Karpas-422 (cell line): ENCODE measurements around the gene UTS2R. TPM values are rescaled to one million over a fixed set of nuclear protein-coding genes. Genes with fewer than 3 reads are reported as not detected.

Experiments used
- DNase-seq: peaks from one replicate; pipeline ENCODE4 v3.0.0-alpha.2; 2015
- H2AFZ ChIP-seq: fragments of 200-600 bp; sonication (generic); 2 replicates; pipeline ENCODE4 v1.6.1; 2014; ENCODE audit warnings: antibody characterized with exemption, low read length, mixed read lengths
- H3K27ac ChIP-seq: fragments of 200-600 bp; sonication (generic); 2 replicates; pipeline ENCODE4 v1.5.1; 2014; ENCODE audit warnings: mild to moderate bottlenecking, low read length, moderate library complexity
- H3K27me3 ChIP-seq: fragments of 200-600 bp; sonication (generic); 2 replicates; pipeline ENCODE4 v1.6.1; 2014; ENCODE audit warnings: low read length, mixed read lengths
- H3K36me3 ChIP-seq: fragments of 200-600 bp; sonication (generic); 2 replicates; pipeline ENCODE4 v1.6.1; 2014; ENCODE audit warnings: low read length, mixed read lengths; ENCODE audit not compliant: insufficient read depth
- H3K4me1 ChIP-seq: fragments of 200-600 bp; sonication (generic); 2 replicates; pipeline ENCODE4 v1.6.1; 2014; ENCODE audit warnings: mild to moderate bottlenecking, low read length, mixed read lengths
- H3K4me2 ChIP-seq: fragments of 200-600 bp; sonication (generic); 2 replicates; pipeline ENCODE4 v1.6.1; 2014; ENCODE audit warnings: low read length, low read depth, mild to moderate bottlenecking; ENCODE audit not compliant: poor library complexity, severe bottlenecking
- H3K4me3 ChIP-seq: fragments of 200-600 bp; sonication (generic); 2 replicates; pipeline ENCODE4 v1.5.1; 2014; ENCODE audit warnings: mild to moderate bottlenecking, antibody characterized with exemption, low read length, mixed read lengths
- H3K79me2 ChIP-seq: fragments of 200-600 bp; sonication (generic); 2 replicates; pipeline ENCODE4 v1.6.1; 2014; ENCODE audit warnings: mild to moderate bottlenecking, low read length, mixed read lengths
- H3K9ac ChIP-seq: fragments of 200-600 bp; sonication (generic); 2 replicates; pipeline ENCODE4 v1.6.0; 2014; ENCODE audit warnings: low read length
- H3K9me2 ChIP-seq: fragments of 200-600 bp; sonication (generic), shearing (Covaris generic); replicated peaks from 2 replicates; pipeline ENCODE4 v1.6.0; 2014; ENCODE audit warnings: mild to moderate bottlenecking, low read length, moderate library complexity; ENCODE audit not compliant: insufficient read depth
- H3K9me3 ChIP-seq: fragments of 300-700, 200-600 bp; sonication (generic); 2 replicates; pipeline ENCODE4 v1.6.1; 2014; ENCODE audit warnings: low read length, mixed read lengths
- H4K20me1 ChIP-seq: fragments of 200-600 bp; sonication (generic); 2 replicates; pipeline ENCODE4 v1.6.1; 2014; ENCODE audit warnings: mild to moderate bottlenecking, antibody characterized with exemption, low read length, low read depth; ENCODE audit not compliant: insufficient read depth
- total RNA-seq: library from RNA; depleted of rRNA; stranded (reverse); fragments of >200 nt; shearing (Covaris generic); gene quantifications from 2 replicates; pipeline ENCODE4 v1.2.3, GENCODE V29; 2014; ENCODE audit warnings: low replicate concordance

UTS2R gene
- total RNA-seq, 1 experiment from 2014 or later: not detected

DNA sequence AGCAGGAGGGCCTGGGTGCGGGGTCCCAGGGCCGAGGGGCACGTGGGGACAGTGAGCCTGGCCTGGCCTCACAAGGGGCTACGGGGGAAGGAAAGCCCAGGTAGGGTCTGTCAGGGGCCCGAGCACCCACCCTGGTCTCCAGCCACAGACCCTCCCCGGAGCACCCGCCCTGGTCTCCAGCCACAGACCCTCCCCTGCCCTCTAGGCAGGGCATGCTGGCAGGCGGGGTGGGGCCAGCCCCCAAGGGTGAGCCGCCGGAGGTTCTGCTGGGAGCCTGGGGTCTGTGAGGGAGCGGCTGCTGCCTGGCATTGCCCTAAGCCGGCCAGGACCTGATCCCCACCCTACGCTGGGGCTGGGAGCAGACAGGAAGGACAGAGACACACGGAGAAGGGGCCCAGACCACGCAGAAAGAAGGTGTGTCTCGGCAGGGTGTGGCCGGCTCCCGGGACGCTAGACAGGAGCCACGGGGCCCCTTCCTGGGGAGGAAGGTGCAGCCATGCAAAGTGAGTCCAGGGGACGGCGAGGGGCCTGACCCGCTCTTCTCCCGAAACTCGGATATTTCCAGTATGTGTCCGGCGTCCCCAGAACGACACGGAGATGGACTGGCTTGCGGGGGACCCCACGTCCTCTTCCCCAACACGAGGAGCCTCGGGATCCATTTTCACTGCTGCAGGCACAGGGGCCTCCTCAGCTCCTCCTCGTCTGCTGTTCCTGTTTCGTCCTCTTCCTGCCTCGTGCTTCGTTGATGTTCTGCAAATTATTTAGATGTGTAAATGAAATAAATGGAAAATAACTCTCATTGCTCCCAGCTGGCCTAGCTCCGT is 15.5 kb downstream of the UTS2R start:
- H4K20me1 ChIP-seq: no peaks in the 10 kb centered on the region; the same call in 1 of the 2 replicates
- H2AFZ ChIP-seq: no peak overlapping the region
- H3K79me2 ChIP-seq: no peaks in the 10 kb centered on the region
- no peaks in the 10 kb centered on the region for H3K9me2 ChIP-seq
- H3K9me3 ChIP-seq: no peaks in the 10 kb centered on the region
- H3K9ac ChIP-seq: no peak overlapping the region
- H3K4me2 ChIP-seq: no peak overlapping the region
- no peak overlapping the region for H3K4me3 ChIP-seq
- H3K36me3 ChIP-seq: no peaks in the 10 kb centered on the region
- no peak for DNase-seq
- no peaks in the 10 kb centered on the region for H3K4me1 ChIP-seq
- no peaks in the 10 kb centered on the region for H3K27me3 ChIP-seq
- H3K27ac ChIP-seq: no peak overlapping the region

DNA sequence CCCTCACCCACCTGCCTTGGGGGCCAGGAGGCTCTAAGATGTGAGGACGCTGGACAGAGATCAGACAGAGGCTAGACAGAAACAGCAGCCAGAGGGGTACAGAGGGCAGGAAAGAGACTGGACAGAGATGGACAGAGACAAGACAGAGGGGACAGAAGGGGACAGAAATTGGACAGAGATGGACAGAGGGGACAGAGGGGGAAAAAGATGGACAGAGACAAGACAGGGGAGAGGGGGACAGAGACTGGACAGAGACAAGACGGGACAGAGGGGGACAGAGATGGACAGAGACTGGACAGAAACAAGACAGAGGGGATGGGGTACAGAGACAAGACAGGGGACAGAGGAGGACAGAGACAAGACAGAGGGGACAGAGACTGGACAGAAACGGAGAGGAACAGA is 16.1 kb downstream of the UTS2R start:
- no peak overlapping the region for H2AFZ ChIP-seq
- no peaks in the 10 kb centered on the region; the same call in 1 of the 2 replicates for H4K20me1 ChIP-seq
- no peak overlapping the region for H3K27ac ChIP-seq
- no peaks in the 10 kb centered on the region for H3K27me3 ChIP-seq
- no peak overlapping the region for H3K4me2 ChIP-seq
- no peak overlapping the region for H3K9ac ChIP-seq
- no peaks in the 10 kb centered on the region for H3K4me1 ChIP-seq
- no peak overlapping the region for H3K4me3 ChIP-seq
- no peak for DNase-seq
- H3K36me3 ChIP-seq: no peaks in the 10 kb centered on the region
- H3K79me2 ChIP-seq: no peaks in the 10 kb centered on the region
- no peaks in the 10 kb centered on the region for H3K9me3 ChIP-seq
- no peaks in the 10 kb centered on the region for H3K9me2 ChIP-seq

DNA sequence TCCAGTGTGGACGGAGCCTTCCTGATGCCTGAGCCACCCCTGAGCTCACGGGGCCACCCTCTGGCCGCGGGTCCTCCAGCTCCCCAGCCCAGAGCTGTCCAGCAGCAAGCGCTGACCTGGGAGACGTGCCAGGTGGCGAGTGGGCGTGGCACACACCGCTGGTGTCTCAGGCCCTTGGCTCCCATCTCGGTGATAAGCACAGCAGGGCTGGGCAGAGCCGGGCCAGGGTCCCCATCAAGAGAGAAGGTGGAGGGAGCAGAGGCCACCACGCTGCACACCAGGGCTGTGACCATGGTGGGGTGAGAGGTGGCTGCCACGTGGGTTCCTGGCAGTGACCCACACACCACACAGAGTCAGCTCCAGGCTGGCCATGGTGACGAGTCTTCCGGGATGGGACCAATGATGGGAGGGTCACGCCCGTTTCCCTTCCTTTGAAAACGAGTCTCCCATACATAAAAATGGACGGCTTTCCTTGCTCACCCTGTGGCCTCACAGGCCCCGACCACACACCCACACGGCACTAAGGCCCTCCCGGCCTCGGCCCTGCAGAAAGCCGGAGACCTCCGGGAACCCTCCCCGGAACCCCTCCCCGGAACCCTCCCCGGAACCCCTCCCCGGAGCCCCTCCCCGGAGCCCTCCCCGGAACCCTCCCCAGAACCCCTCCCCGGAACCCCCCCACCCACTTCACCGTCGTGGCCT is 16.8 kb downstream of the UTS2R start:
- Histone ChIP-seq H3K4me2 (no peak overlapping the region), H3K9ac (no peak overlapping the region), H4K20me1 (no peaks in the 10 kb centered on the region; the same call in 1 of the 2 replicates), H3K27me3 (no peaks in the 10 kb centered on the region), H2AFZ (no peak overlapping the region), H3K36me3 (no peaks in the 10 kb centered on the region), H3K9me2 (no peaks in the 10 kb centered on the region), H3K9me3 (no peaks in the 10 kb centered on the region), H3K79me2 (no peaks in the 10 kb centered on the region), H3K27ac (no peak overlapping the region), H3K4me3 (no peak overlapping the region), H3K4me1 (no peaks in the 10 kb centered on the region)
- no peak for DNase-seq

DNA sequence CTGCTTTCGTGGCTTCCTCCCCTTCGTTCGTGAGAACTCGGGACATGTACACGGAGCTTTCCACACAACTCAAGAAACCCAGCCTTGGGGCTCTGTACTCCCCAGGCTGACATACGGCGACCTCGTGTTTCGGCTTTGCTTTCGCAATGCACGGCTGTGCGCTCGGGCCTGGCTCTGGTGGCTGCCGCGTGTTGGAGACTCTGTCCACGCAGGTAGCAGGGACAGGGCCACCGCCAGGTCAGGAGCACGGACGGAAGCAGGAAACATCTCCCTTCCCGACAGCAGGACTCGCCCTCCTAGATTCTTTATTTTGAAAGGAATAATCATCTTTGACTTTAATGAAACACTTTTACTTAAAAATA is 17.3 kb downstream of the UTS2R start:
- Histone ChIP-seq H3K4me3 (no peak overlapping the region), H3K36me3 (no peaks in the 10 kb centered on the region), H3K4me2 (no peak overlapping the region), H3K9me2 (no peaks in the 10 kb centered on the region), H3K27ac (no peak overlapping the region), H3K27me3 (no peaks in the 10 kb centered on the region), H2AFZ (no peak overlapping the region), H3K9ac (no peak overlapping the region), H3K9me3 (no peaks in the 10 kb centered on the region), H3K4me1 (no peaks in the 10 kb centered on the region), H4K20me1 (no peaks in the 10 kb centered on the region; the same call in 1 of the 2 replicates), H3K79me2 (no peaks in the 10 kb centered on the region)
- no peak for DNase-seq

DNA sequence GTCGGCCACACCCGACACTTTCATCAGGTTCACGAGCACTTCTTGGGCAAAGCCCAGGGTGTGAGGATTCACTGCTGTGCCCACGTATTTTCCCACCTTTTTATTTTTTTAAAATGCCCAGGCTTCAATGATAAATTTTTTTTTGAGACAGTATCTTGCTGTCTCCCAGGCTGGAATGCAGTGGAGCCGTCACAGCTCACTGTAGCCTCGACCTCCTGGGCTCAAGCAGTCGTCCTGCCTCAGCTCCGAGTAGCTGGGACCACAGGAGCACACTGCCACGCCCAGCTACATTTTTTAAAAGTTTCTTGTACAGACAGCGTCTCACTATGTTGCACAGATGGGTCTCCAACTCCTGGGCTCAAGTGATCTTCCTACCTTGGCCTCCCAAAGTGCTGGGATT is 17.8 kb downstream of the UTS2R start:
- no peaks in the 10 kb centered on the region for H3K9me2 ChIP-seq
- no peaks in the 10 kb centered on the region for H3K27me3 ChIP-seq
- H3K36me3 ChIP-seq: no peaks in the 10 kb centered on the region
- H3K4me2 ChIP-seq: no peak overlapping the region
- no peaks in the 10 kb centered on the region for H3K4me1 ChIP-seq
- no peaks in the 10 kb centered on the region; the same call in 1 of the 2 replicates for H4K20me1 ChIP-seq
- no peak overlapping the region for H3K27ac ChIP-seq
- no peaks in the 10 kb centered on the region for H3K79me2 ChIP-seq
- DNase-seq: no peak
- H3K9me3 ChIP-seq: no peaks in the 10 kb centered on the region
- no peak overlapping the region for H3K4me3 ChIP-seq
- no peak overlapping the region for H2AFZ ChIP-seq
- no peak overlapping the region for H3K9ac ChIP-seq

DNA sequence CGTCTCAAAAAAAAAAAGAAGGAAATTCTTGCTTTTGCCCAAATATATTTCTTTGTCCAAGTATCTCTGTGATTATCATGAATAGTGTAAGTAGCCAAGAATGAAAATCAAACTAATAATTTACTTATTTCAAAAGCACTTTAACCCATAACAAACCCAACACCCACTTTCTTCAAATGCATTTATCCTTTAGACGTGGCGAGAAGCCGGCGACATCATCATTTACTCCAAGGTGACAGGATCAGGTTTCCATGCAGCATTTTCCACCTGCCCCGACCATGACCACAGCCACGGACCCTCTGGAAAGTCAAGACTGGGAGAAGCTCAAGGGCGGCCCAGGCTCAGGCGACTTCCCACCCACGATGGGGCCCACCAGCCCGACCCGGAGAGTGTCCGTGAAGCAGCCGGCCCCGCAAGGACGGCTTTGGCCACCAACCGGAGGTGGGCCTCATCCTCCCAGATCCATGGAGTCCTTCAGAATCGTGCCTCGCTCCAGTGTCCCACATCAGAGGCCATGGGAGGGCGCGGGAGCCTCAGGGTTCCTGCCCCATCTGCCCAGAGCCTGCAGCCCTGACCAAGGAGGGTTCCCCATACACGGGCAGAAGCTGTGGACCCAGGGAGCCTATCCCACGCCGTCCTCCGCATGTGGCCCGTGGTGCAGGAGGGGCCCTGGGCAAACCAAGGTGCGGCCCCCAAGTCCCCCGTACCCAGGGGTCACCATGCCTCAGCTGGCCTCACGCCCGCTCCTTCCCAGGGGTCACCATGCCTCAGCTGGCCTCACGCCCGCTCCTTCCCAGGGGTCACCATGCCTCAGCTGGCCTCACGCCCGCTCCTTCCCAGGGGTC is 18.7 kb downstream of the UTS2R start:
- H2AFZ ChIP-seq: no peak overlapping the region
- H3K4me2 ChIP-seq: no peak overlapping the region
- no peak overlapping the region for H3K4me3 ChIP-seq
- no peaks in the 10 kb centered on the region for H3K36me3 ChIP-seq
- no peaks in the 10 kb centered on the region for H3K9me2 ChIP-seq
- no peaks in the 10 kb centered on the region for H3K79me2 ChIP-seq
- no peaks in the 10 kb centered on the region for H3K9me3 ChIP-seq
- no peak for DNase-seq
- H3K4me1 ChIP-seq: no peaks in the 10 kb centered on the region
- no peaks in the 10 kb centered on the region for H3K27me3 ChIP-seq
- no peak overlapping the region for H3K9ac ChIP-seq
- no peaks in the 10 kb centered on the region; the same call in 1 of the 2 replicates for H4K20me1 ChIP-seq
- H3K27ac ChIP-seq: no peak overlapping the region

DNA sequence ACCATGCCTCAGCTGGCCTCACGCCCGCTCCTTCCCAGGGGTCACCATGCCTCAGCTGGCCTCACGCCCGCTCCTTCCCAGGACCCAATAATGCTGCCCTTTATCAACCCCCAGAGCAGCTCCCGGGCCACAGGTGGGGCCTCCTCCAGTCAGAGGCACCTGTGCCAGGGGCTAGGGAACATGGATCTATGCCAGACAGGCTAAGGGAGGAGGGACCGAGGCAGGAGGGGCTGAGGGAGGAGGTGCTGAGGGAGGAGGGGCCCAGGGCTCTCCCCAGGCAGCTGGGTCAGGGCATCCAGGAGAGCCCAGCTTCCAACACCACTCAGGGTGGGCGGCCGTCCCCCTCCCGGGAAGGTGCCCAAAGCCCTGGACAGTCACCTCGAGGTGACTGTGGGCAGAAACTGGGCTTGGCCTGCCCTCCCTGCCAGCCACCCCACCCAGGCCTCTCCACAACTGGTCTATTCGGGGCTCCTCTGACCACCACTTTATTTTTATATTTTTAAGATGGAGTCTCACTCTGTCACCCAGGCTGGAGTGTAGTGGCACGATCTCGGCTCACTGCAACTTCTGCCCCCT is 19.4 kb downstream of the UTS2R start:
- no peaks in the 10 kb centered on the region for H3K9me2 ChIP-seq
- no peaks in the 10 kb centered on the region for H3K27me3 ChIP-seq
- no peaks in the 10 kb centered on the region for H3K79me2 ChIP-seq
- H3K4me1 ChIP-seq: no peaks in the 10 kb centered on the region
- H4K20me1 ChIP-seq: no peaks in the 10 kb centered on the region; the same call in 1 of the 2 replicates
- H3K27ac ChIP-seq: no peak overlapping the region
- H3K4me3 ChIP-seq: no peak overlapping the region
- H3K9me3 ChIP-seq: no peaks in the 10 kb centered on the region
- H3K36me3 ChIP-seq: no peaks in the 10 kb centered on the region
- H3K4me2 ChIP-seq: no peak overlapping the region
- no peak overlapping the region for H3K9ac ChIP-seq
- H2AFZ ChIP-seq: no peak overlapping the region
- DNase-seq: no peak
